AG09319 (cell line): Measurements from ENCODE around the gene CDH4.
"Not testable (repeated sequence)": the region's sequence is repeated elsewhere in the genome, so short reads cannot be mapped to it uniquely, and the experiment has no call there.

Experiments used
- DNase-seq: peaks from one replicate; pipeline ENCODE4 v3.0.0-alpha.2; 2010; ENCODE audit warnings: low read depth; ENCODE audit errors: extremely low read depth
- CTCF ChIP-seq: IDR thresholded peaks from 2 replicates; pipeline ENCODE4 v1.5.1; 2011; ENCODE audit warnings: low read depth, mild to moderate bottlenecking, inconsistent platforms, low read length, moderate library complexity

CDH4 gene

GRCh38 chr20:61396262-61396848 lies 144.3 kb downstream of the CDH4 start:
- no peak for DNase-seq
- TF ChIP-seq CTCF: no peak

GRCh38 chr20:61397146-61397545 lies 145.1 kb downstream of the CDH4 start:
- DNase-seq: no peak
- TF ChIP-seq CTCF: no peak

GRCh38 chr20:61397790-61398189 lies 145.7 kb downstream of the CDH4 start:
- no peak for DNase-seq
- TF ChIP-seq CTCF: no peak

DNA sequence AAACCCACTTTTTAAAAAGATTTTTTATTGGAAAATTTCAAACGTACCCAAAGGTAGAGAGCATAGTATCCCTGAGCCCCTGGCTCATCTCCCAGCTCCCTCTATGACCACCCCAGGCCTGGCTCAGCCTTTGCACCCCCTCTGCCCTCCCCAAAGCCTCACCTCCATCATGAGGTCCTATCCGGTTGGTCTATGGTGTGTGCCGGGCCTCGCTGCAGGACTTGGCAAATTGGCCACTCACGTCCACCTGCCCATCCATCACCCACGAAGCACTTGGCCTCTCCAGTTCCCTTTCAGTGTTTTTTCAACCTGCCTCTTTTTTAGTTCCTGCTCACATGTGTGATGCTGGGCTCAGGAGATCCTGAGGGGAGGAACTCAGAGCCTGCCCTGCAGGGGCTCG lies 147.4 kb downstream of the CDH4 start:
- TF ChIP-seq CTCF: no peak
- DNase-seq: no peak

DNA sequence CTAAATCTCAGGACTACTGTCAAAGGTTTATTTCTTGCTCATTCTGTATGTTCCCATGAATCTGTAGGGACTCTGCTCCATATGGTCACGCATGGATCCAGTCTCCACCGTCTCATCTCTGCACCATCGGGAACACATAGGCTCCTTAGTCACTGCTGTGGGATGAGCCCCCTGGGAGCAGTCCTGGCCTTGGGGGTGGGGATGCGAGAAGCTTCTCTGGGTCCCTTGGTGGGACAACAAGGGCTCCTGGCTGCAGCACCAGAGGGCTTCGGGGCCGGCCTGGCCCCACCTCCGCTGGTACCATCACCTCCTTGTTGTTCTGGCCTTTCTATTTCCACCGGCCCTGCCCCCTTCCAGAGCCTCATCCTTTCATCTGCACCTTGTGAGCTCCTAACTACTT lies 148.4 kb downstream of the CDH4 start:
- no peak for TF ChIP-seq CTCF
- no peak for DNase-seq

DNA sequence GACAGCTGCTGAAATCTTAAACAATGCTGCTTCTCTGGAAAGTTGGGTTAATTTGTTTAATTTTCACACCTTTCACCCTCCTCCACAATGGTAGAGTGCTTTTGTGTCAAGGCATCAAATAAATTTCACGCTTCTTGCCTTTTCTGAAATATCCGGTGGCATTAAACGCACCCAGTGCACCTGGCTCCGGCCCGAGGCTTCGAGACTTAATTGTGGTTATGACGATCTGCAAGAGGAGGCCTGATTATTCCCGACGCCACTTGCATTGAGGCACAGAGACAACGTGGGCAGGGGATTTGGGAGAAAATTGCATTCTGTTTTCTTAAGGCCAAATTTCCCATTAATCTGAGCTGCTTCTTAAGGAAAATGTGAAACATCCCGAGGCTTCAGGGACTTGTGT lies 152.2 kb downstream of the CDH4 start:
- no peak for TF ChIP-seq CTCF
- DNase-seq: no peak

- TF ChIP-seq CTCF: no peak
- no peak for DNase-seq
These were observed 152.9 kb downstream of the CDH4 start for GRCh38 chr20:61405007-61405406.

- DNase-seq: not testable (repeated sequence)
These were observed 154.7 kb downstream of the CDH4 start for GRCh38 chr20:61406773-61407172.
